K562 (cell line): ENCODE measurements around the gene FAM83E. TPM values are rescaled to one million over a fixed set of nuclear protein-coding genes. Genes with fewer than 3 reads are reported as not detected.
A peak's percentile ranks its signal among the peaks of the same experiment; 100 is the strongest.

ENCODE experiments used
- COPS2 ChIP-seq: fragments of 450-650 bp; conservative IDR thresholded peaks from 2 replicates; pipeline ENCODE4 v1.6.1; 2016; ENCODE audit warnings: mild to moderate bottlenecking, moderate library complexity
- E2F1 ChIP-seq: sonication (generic); formaldehyde crosslinking; IDR thresholded peaks from 2 replicates; pipeline ENCODE4 v1.8.1; 2023; ENCODE audit warnings: mild to moderate bottlenecking, missing genetic modification reagents, moderate library complexity
- HSF4 ChIP-seq: fragments of 250-450 bp; sonication (Bioruptor Pico); IDR thresholded peaks from 2 replicates; pipeline ENCODE4 v2.1.2; 2022; ENCODE audit warnings: mild to moderate bottlenecking, moderate library complexity, borderline replicate concordance
- KAT8 ChIP-seq: fragments of 450-650 bp; IDR thresholded peaks from 2 replicates; pipeline ENCODE4 v1.6.1; 2016; ENCODE audit warnings: low read depth, mild to moderate bottlenecking
- MGA ChIP-seq: fragments of 450-650 bp; IDR thresholded peaks from 2 replicates; pipeline ENCODE4 v1.6.1; 2016; ENCODE audit warnings: mild to moderate bottlenecking, moderate library complexity
- NCOA6 ChIP-seq: fragments of 450-650 bp; IDR thresholded peaks from 2 replicates; pipeline ENCODE4 v1.6.1; 2017; ENCODE audit warnings: mild to moderate bottlenecking
- OTX1 ChIP-seq: fragments of 450-650 bp; formaldehyde crosslinking; IDR thresholded peaks from 2 replicates; pipeline ENCODE4 v1.4.0; 2022; ENCODE audit warnings: mild to moderate bottlenecking
- PHB ChIP-seq: fragments of 250-450 bp; sonication (Bioruptor Pico); IDR thresholded peaks from 2 replicates; pipeline ENCODE4 v1.5.0; 2021
- RBM17 ChIP-seq: fragments of 200-400 bp; formaldehyde crosslinking; IDR thresholded peaks from 2 replicates; pipeline ENCODE4 v1.6.1; 2017; ENCODE audit warnings: low read depth, mild to moderate bottlenecking, low read length, borderline replicate concordance
- ZHX1 ChIP-seq: fragments of 150-350 bp; conservative IDR thresholded peaks from 2 replicates; pipeline ENCODE4 v1.6.1; 2014; ENCODE audit warnings: low read length
- polyA plus RNA-seq, 8 experiments: library from polyadenylated mRNA; depleted of rRNA in 4 of 8; stranded (reverse) in 5 of 8; unstranded in 3 of 8; fragments of >200 nt; fragmentation: Nextera tagmentation in 2 of 8; fragmentation: Illumina TruSeq in 1 of 8; extraction: Ambion mirVana in 2 of 8; extraction: Trizol in 1 of 8; gene quantifications; 2 replicates each; pipeline versions ENCODE4 v1.2.1 to v1.2.3, GENCODE V29; 2011 to 2014; ENCODE audit warnings: inconsistent platforms in 1 of 8, missing spikeins in 1 of 8
- total RNA-seq, 7 experiments: library from RNA; depleted of rRNA in 6 of 7; stranded (reverse); fragments of >200 nt in 6 of 7; fragmentation: Illumina TruSeq in 2 of 7; extraction: Trizol in 2 of 7; gene quantifications; 2 replicates each; pipeline versions ENCODE4 v1.2.1 to v1.2.3, GENCODE V29; 2011 to 2021; ENCODE audit warnings: low replicate concordance in 1 of 7
- TF ChIP-seq, protein P1 (sequence below): sonication (generic); formaldehyde crosslinking; IDR thresholded peaks from 2 replicates; pipeline ENCODE4 v1.8.0; 2022; ENCODE audit warnings: mild to moderate bottlenecking, missing genetic modification reagents

FAM83E gene
- total and polyA plus RNA-seq, 9 of the 15 experiments (the other 6 are each of a cell fraction or from before 2014, with no cell fraction given), result 0.15 to 0.87 (median 0.29) TPM; not detected in 4

DNA sequence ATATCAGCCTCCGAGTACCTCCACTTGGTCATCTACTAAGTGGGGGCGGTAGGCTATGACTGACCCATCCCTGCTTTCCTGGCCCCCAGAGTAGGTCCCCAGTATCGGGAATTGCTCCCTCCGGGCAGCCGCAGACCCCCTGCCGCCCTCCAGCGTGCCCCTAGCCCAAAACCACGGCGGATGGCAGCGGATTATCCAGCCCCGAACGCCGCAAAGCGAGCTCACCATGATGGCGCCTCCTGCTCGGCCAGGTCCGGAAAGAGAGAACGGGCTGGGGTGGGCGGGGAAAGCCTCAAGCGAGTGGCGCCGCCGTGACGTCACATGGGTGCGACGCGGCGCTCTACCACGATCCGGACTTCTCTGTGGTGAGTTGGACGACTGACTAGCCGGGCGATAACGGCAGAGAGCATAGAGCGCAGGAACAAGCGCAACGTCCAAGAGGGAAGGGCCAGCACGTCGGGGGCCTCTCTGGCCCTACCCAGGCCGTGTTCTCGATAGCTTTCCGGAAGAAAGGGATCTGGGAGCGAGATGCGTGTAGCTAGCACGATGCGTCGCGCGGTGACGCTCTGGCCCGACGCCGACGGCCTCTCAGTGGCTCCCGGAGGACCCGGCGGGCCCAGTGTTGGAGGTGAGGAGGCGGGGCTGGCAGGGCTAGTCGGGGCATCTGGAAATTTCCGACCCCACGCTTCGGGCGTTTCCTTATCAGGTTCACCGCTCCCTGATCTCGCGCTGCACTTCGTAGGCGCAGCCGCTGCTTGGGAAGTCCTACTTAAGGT is 4.2 kb upstream of the FAM83E start, which contains the start of the genes RPL18 and SPHK2 (continued):
- TF ChIP-seq ZHX1, result peak; percentile 67; the same call in 1 of the 2 replicates
- no peak for TF ChIP-seq KAT8
- TF ChIP-seq, protein P1, sequence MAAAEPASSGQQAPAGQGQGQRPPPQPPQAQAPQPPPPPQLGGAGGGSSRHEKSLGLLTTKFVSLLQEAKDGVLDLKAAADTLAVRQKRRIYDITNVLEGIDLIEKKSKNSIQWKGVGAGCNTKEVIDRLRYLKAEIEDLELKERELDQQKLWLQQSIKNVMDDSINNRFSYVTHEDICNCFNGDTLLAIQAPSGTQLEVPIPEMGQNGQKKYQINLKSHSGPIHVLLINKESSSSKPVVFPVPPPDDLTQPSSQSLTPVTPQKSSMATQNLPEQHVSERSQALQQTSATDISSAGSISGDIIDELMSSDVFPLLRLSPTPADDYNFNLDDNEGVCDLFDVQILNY (CRISPR knock-in tag), result no peak
- peak; percentile 89; the same call in 1 of the 2 replicates for TF ChIP-seq PHB (CRISPR knock-in tag)
- peak; percentile 87; the same call in 1 of the 2 replicates for TF ChIP-seq E2F1
- TF ChIP-seq OTX1 (CRISPR knock-in tag), result no peak
- TF ChIP-seq NCOA6, result peak; percentile 93
- TF ChIP-seq MGA, result no peak; the same call in 1 of the 2 replicates
- TF ChIP-seq COPS2, result no peak
- TF ChIP-seq HSF4, result no peak
- TF ChIP-seq RBM17, result no peak
